Astrocyte (in vitro differentiated cells and primary cell): ENCODE data around the gene MAPK10. TPM values are rescaled to one million over a fixed set of nuclear protein-coding genes. Genes with fewer than 3 reads are reported as not detected.

ENCODE experiments used
- DNase-seq: peaks from one replicate; pipeline ENCODE4 v3.0.0-alpha.2; 2010; ENCODE audit warnings: low read depth
- FAIRE-seq: peaks from 2 replicates; lab custom pipeline; 2011; peaks lifted over from hg19 to GRCh38; lab: Jason Lieb, UNC
- H2AFZ ChIP-seq: 2 replicates; pipeline ENCODE4 v1.6.0; 2012; ENCODE audit warnings: low read depth, low read length, inconsistent platforms
- H3K27ac ChIP-seq: 2 replicates; pipeline ENCODE4 v1.5.1; 2011; ENCODE audit warnings: low read depth, low read length, inconsistent platforms
- H3K27me3 ChIP-seq: 2 replicates; pipeline ENCODE4 v1.6.0; 2011; ENCODE audit warnings: low read length, inconsistent platforms; ENCODE audit not compliant: insufficient read depth
- H3K36me3 ChIP-seq: 2 replicates; pipeline ENCODE4 v1.5.1; 2011; ENCODE audit warnings: low read length, inconsistent platforms; ENCODE audit not compliant: insufficient read depth
- H3K4me1 ChIP-seq: 2 replicates; pipeline ENCODE4 v1.5.1; 2011; ENCODE audit warnings: low read length, inconsistent platforms; ENCODE audit not compliant: insufficient read depth
- H3K4me2 ChIP-seq: 2 replicates; pipeline ENCODE4 v1.6.0; 2012; ENCODE audit warnings: low read length, inconsistent platforms
- H3K4me3 ChIP-seq: 2 replicates; pipeline ENCODE4 v1.5.1; 2011; ENCODE audit warnings: low read depth, mild to moderate bottlenecking, low read length, inconsistent platforms; ENCODE audit not compliant: insufficient read depth
- H3K79me2 ChIP-seq: 2 replicates; pipeline ENCODE4 v1.6.0; 2012; ENCODE audit warnings: mild to moderate bottlenecking, low read length, inconsistent platforms; ENCODE audit not compliant: insufficient read depth
- H3K9ac ChIP-seq: 2 replicates; pipeline ENCODE4 v1.6.0; 2012; ENCODE audit warnings: mild to moderate bottlenecking, low read length, inconsistent platforms
- H3K9me3 ChIP-seq: 2 replicates; pipeline ENCODE4 v1.5.1; 2012; ENCODE audit warnings: low read depth, mild to moderate bottlenecking, low read length, inconsistent platforms; ENCODE audit not compliant: insufficient read depth
- H4K20me1 ChIP-seq: 2 replicates; pipeline ENCODE4 v1.6.0; 2012; ENCODE audit warnings: low read length, inconsistent platforms; ENCODE audit not compliant: insufficient read depth
- H3K27ac Mint-ChIP-seq: one replicate; pipeline ENCODE4 v1.8.0; 2021; ENCODE audit warnings: mild to moderate bottlenecking, mixed read lengths; ENCODE audit not compliant: unreplicated experiment
- H3K27me3 Mint-ChIP-seq: one replicate; pipeline ENCODE4 v1.8.0; 2021; ENCODE audit warnings: low read depth, mixed read lengths; ENCODE audit not compliant: unreplicated experiment
- H3K36me3 Mint-ChIP-seq: one replicate; pipeline ENCODE4 v1.8.0; 2021; ENCODE audit warnings: low read depth, mixed read lengths; ENCODE audit not compliant: unreplicated experiment
- H3K4me1 Mint-ChIP-seq: one replicate; pipeline ENCODE4 v1.8.0; 2021; ENCODE audit warnings: low read depth, mixed read lengths; ENCODE audit not compliant: unreplicated experiment
- H3K4me3 Mint-ChIP-seq: one replicate; pipeline ENCODE4 v1.8.0; 2021; ENCODE audit warnings: mild to moderate bottlenecking, moderate library complexity, mixed read lengths; ENCODE audit not compliant: unreplicated experiment
- H3K9me3 Mint-ChIP-seq: one replicate; pipeline ENCODE4 v1.8.0; 2021; ENCODE audit warnings: mild to moderate bottlenecking, mixed read lengths; ENCODE audit not compliant: unreplicated experiment
- EZH2 ChIP-seq: IDR thresholded peaks from 2 replicates; pipeline ENCODE4 v1.6.1; 2012; ENCODE audit warnings: mild to moderate bottlenecking, low read length, inconsistent platforms; ENCODE audit not compliant: insufficient read depth
- total RNA-seq: library from RNA; stranded (reverse); gene quantifications from 2 replicates; pipeline ENCODE4 v1.2.1, GENCODE V29; 2021
- TF ChIP-seq, protein P1 (sequence below): IDR thresholded peaks from 2 replicates; pipeline ENCODE4 v1.5.1; 2011; ENCODE audit warnings: low read depth, mild to moderate bottlenecking, inconsistent platforms, low read length, moderate library complexity; ENCODE audit not compliant: insufficient read depth

MAPK10 gene
- total RNA-seq, 1 donor from 2014 or later: 7.5 TPM

- Histone ChIP-seq H3K9ac (no peak overlapping the region), H2AFZ (no peak overlapping the region), H4K20me1 (no peaks in the 10 kb centered on the region), H3K27ac (no peak overlapping the region), H3K4me1 (no peaks in the 10 kb centered on the region), H3K4me2 (no peak overlapping the region), H3K79me2 (no peaks in the 10 kb centered on the region), H3K9me3 (no peaks in the 10 kb centered on the region), H3K27me3 (no peaks in the 10 kb centered on the region), H3K4me3 (no peak overlapping the region), H3K36me3 (no peaks in the 10 kb centered on the region)
- Mint-ChIP-seq H3K4me1 (peaks cover 11% of the 10 kb centered on the region), H3K9me3 (no peaks in the 10 kb centered on the region), H3K27ac (no peak overlapping the region), H3K36me3 (no peaks in the 10 kb centered on the region), H3K27me3 (no peaks in the 10 kb centered on the region), H3K4me3 (no peak overlapping the region)
- no peak for DNase-seq
- no peak for TF ChIP-seq EZH2
- TF ChIP-seq, protein P1, sequence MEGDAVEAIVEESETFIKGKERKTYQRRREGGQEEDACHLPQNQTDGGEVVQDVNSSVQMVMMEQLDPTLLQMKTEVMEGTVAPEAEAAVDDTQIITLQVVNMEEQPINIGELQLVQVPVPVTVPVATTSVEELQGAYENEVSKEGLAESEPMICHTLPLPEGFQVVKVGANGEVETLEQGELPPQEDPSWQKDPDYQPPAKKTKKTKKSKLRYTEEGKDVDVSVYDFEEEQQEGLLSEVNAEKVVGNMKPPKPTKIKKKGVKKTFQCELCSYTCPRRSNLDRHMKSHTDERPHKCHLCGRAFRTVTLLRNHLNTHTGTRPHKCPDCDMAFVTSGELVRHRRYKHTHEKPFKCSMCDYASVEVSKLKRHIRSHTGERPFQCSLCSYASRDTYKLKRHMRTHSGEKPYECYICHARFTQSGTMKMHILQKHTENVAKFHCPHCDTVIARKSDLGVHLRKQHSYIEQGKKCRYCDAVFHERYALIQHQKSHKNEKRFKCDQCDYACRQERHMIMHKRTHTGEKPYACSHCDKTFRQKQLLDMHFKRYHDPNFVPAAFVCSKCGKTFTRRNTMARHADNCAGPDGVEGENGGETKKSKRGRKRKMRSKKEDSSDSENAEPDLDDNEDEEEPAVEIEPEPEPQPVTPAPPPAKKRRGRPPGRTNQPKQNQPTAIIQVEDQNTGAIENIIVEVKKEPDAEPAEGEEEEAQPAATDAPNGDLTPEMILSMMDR: no peak
- peak; percentile 72 for FAIRE-seq
Measured at GRCh38 chr4:86159216-86159615, 200.6 kb downstream of the MAPK10 start.

DNA sequence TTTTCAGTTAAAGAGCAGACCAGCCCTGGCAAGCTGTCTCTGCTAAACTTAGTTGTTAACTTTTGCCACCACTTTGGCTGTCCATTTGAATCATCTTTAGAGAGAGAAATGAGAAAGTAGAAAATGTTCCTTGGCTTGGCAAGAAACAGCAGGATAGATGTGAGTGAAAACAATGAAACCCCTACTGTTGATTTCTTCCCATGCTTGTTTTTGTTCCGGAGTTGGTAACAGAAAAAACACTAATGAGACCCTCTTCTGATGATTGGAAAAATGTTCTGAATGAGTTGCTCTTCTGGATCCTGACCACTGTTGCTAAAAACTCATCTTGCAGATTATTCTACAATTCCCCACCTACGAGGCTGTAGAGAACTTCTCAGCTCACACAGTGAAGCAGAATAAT is 203.3 kb downstream of the MAPK10 start:
- Mint-ChIP-seq H3K4me1 (peaks cover 11% of the 10 kb centered on the region), H3K27ac (no peak overlapping the region), H3K36me3 (no peaks in the 10 kb centered on the region), H3K27me3 (peaks cover under 1% of the 10 kb centered on the region), H3K9me3 (no peaks in the 10 kb centered on the region), H3K4me3 (no peak overlapping the region)
- Histone ChIP-seq H3K9me3 (no peaks in the 10 kb centered on the region), H2AFZ (no peak overlapping the region), H3K4me3 (no peak overlapping the region), H3K4me2 (no peak overlapping the region), H3K27ac (no peak overlapping the region), H3K79me2 (no peaks in the 10 kb centered on the region), H3K27me3 (no peaks in the 10 kb centered on the region), H3K9ac (no peak overlapping the region), H3K36me3 (no peaks in the 10 kb centered on the region), H4K20me1 (no peaks in the 10 kb centered on the region), H3K4me1 (no peaks in the 10 kb centered on the region)
- no peak for TF ChIP-seq EZH2
- TF ChIP-seq, protein P1: no peak
- FAIRE-seq (no peak), DNase-seq (no peak)

GRCh38 chr4:86155766-86156165 is 204.1 kb downstream of the MAPK10 start:
- Mint-ChIP-seq H3K27me3 (peaks cover 2% of the 10 kb centered on the region), H3K4me3 (no peak overlapping the region), H3K4me1 (peaks cover 7% of the 10 kb centered on the region), H3K27ac (no peak overlapping the region), H3K36me3 (no peaks in the 10 kb centered on the region), H3K9me3 (no peaks in the 10 kb centered on the region)
- H3K36me3 ChIP-seq: no peaks in the 10 kb centered on the region
- H3K4me3 ChIP-seq: no peak overlapping the region
- H3K9ac ChIP-seq: no peak overlapping the region
- no peaks in the 10 kb centered on the region for H3K4me1 ChIP-seq
- H3K79me2 ChIP-seq: no peaks in the 10 kb centered on the region
- TF ChIP-seq EZH2: no peak
- no peaks in the 10 kb centered on the region for H3K27me3 ChIP-seq
- H2AFZ ChIP-seq: no peak overlapping the region
- no peak overlapping the region for H3K4me2 ChIP-seq
- FAIRE-seq: no peak
- no peaks in the 10 kb centered on the region for H3K9me3 ChIP-seq
- DNase-seq: no peak
- no peaks in the 10 kb centered on the region for H4K20me1 ChIP-seq
- no peak overlapping the region for H3K27ac ChIP-seq
